Vagina (tissue), 2 donors: Measurements from ENCODE around the gene SH2D3A. TPM values are rescaled to one million over a fixed set of nuclear protein-coding genes. Genes with fewer than 3 reads are reported as not detected.

Source experiments
- DNase-seq, 2 donors: peaks; one replicate each; pipeline ENCODE4 v3.0.0-alpha.2; 2017; ENCODE audit errors: extremely low spot score in 2 of 2
- H3K27ac ChIP-seq: fragments of 200-600 bp; sonication (generic); one replicate; pipeline ENCODE4 v1.5.1; 2019
- H3K27me3 ChIP-seq: fragments of 200-600 bp; sonication (generic); one replicate; pipeline ENCODE4 v1.5.1; 2019
- H3K36me3 ChIP-seq, 2 donors: fragments of 200-600 bp; sonication (generic); one replicate each; pipeline ENCODE4 v1.5.1; 2017 to 2019
- H3K4me1 ChIP-seq: fragments of 200-600 bp; sonication (generic); one replicate; pipeline ENCODE4 v1.5.1; 2019
- H3K4me3 ChIP-seq, 2 donors: fragments of 200-600 bp; sonication (generic); 1 replicate in 1 of 2; 2 replicates in 1 of 2; pipeline ENCODE4 v1.5.1; 2016 to 2019
- H3K9me3 ChIP-seq: fragments of 200-600 bp; sonication (generic); one replicate; pipeline ENCODE4 v1.5.1; 2019
- CTCF ChIP-seq, 3 experiments: fragments of 450-650 bp in 2 of 3; fragments of 200-600 bp in 1 of 3; sonication (generic) in 1 of 3; IDR thresholded peaks; one replicate each; pipeline ENCODE4 v1.5.1; 2017 to 2019; ENCODE audit warnings: antibody characterized with exemption in 3 of 3, mild to moderate bottlenecking in 2 of 3, moderate library complexity in 2 of 3
- POLR2A ChIP-seq, 2 donors: fragments of 450-650 bp; IDR thresholded peaks; one replicate each; pipeline ENCODE4 v1.6.1; 2017; ENCODE audit warnings: antibody characterized with exemption in 2 of 2, mild to moderate bottlenecking in 2 of 2, moderate library complexity in 2 of 2
- POLR2AphosphoS5 ChIP-seq, 2 donors: sonication (generic); formaldehyde crosslinking; IDR thresholded peaks; one replicate each; pipeline ENCODE4 v1.9.0; 2017; ENCODE audit warnings: antibody characterized with exemption in 2 of 2, mild to moderate bottlenecking in 2 of 2, low read depth in 1 of 2; ENCODE audit not compliant: insufficient read depth in 1 of 2
- intact Hi-C: fragments of 100-400 bp; cut with DNase I; formaldehyde crosslinking; loops from one replicate; pipeline ENCODE4 v1.15.1; 2023
- total RNA-seq: library from RNA; depleted of rRNA; stranded (reverse); fragments of >200 nt; gene quantifications from one replicate; pipeline ENCODE4 v1.2.3, GENCODE V29; 2016

The SH2D3A gene
- total RNA-seq, 1 donor from 2014 or later, result 21.9 TPM

- H3K4me3 ChIP-seq, result no peak overlapping the region
- intact Hi-C loops, result no loop called here
- TF ChIP-seq POLR2AphosphoS5 (IDR thresholded peaks at IDR 0.05; ENCODE audit: insufficient read depth in 1 of 2, low read depth in 1 of 2), result no peak
- TF ChIP-seq CTCF (IDR thresholded peaks at IDR 0.05), result no peak
- TF ChIP-seq POLR2A (IDR thresholded peaks at IDR 0.05), result no peak
- H3K36me3 ChIP-seq, result peaks cover 0 to 28% of the 10 kb centered on the region in 2 donors
- H3K27ac ChIP-seq, result no peak overlapping the region
- H3K4me1 ChIP-seq, result peaks cover 21% of the 10 kb centered on the region
- H3K9me3 ChIP-seq, result no peaks in the 10 kb centered on the region
- no peak for DNase-seq
- no peaks in the 10 kb centered on the region for H3K27me3 ChIP-seq
These were observed 12.4 kb downstream of the SH2D3A start for GRCh38 chr19:6754653-6755463.

GRCh38 chr19:6754136-6754535 lies 13.1 kb downstream of the SH2D3A start:
- Histone ChIP-seq H3K4me3 (no peak overlapping the region), H3K36me3 (peaks cover 0 to 35% of the 10 kb centered on the region in 2 donors), H3K9me3 (no peaks in the 10 kb centered on the region), H3K4me1 (peaks cover 26% of the 10 kb centered on the region), H3K27me3 (no peaks in the 10 kb centered on the region), H3K27ac (peak overlapping the region; percentile 35)
- intact Hi-C loops, result no loop called here
- TF ChIP-seq POLR2A (IDR thresholded peaks at IDR 0.05) (no peak), POLR2AphosphoS5 (IDR thresholded peaks at IDR 0.05; ENCODE audit: insufficient read depth in 1 of 2, low read depth in 1 of 2) (no peak), CTCF (IDR thresholded peaks at IDR 0.05) (no peak)
- no peak for DNase-seq

GRCh38 chr19:6753178-6754031 lies 13.8 kb downstream of the SH2D3A start:
- intact Hi-C loops, result no loop called here
- no peak for DNase-seq
- no peaks in the 10 kb centered on the region for H3K27me3 ChIP-seq
- TF ChIP-seq POLR2AphosphoS5 (IDR thresholded peaks at IDR 0.05; ENCODE audit: insufficient read depth in 1 of 2, low read depth in 1 of 2), result peak; percentile 47 to 69
- peak in 2 of 3 experiments; percentile 35 to 36 for TF ChIP-seq CTCF (IDR thresholded peaks at IDR 0.05)
- no peak for TF ChIP-seq POLR2A (IDR thresholded peaks at IDR 0.05)
- peak overlapping the region; percentile 33 to 42 for H3K4me3 ChIP-seq
- H3K36me3 ChIP-seq, result peaks cover 0 to 41% of the 10 kb centered on the region in 2 donors
- H3K4me1 ChIP-seq, result peaks cover 26% of the 10 kb centered on the region
- H3K27ac ChIP-seq, result peak overlapping the region; percentile 35
- H3K9me3 ChIP-seq, result no peaks in the 10 kb centered on the region

GRCh38 chr19:6752256-6753177 lies 14.7 kb downstream of the SH2D3A start:
- H3K27ac ChIP-seq, result peak overlapping the region; percentile 35
- DNase-seq, result no peak
- H3K4me3 ChIP-seq, result peak overlapping the region; percentile 33 to 42
- H3K36me3 ChIP-seq, result peaks cover 0 to 50% of the 10 kb centered on the region in 2 donors
- peaks cover 26% of the 10 kb centered on the region for H3K4me1 ChIP-seq
- TF ChIP-seq POLR2AphosphoS5 (IDR thresholded peaks at IDR 0.05; ENCODE audit: insufficient read depth in 1 of 2, low read depth in 1 of 2) (no peak), CTCF (IDR thresholded peaks at IDR 0.05) (no peak), POLR2A (IDR thresholded peaks at IDR 0.05) (no peak)
- no peaks in the 10 kb centered on the region for H3K27me3 ChIP-seq
- intact Hi-C loops, result no loop called here
- H3K9me3 ChIP-seq, result no peaks in the 10 kb centered on the region
